Raji (cell line): ENCODE results near the gene TOPORS.

Experiments used
- POLR2A ChIP-seq: IDR thresholded peaks from 2 replicates; pipeline ENCODE4 v1.6.1; 2011; ENCODE audit warnings: low read depth, low read length, control low read depth; ENCODE audit not compliant: insufficient read depth

The TOPORS gene

DNA sequence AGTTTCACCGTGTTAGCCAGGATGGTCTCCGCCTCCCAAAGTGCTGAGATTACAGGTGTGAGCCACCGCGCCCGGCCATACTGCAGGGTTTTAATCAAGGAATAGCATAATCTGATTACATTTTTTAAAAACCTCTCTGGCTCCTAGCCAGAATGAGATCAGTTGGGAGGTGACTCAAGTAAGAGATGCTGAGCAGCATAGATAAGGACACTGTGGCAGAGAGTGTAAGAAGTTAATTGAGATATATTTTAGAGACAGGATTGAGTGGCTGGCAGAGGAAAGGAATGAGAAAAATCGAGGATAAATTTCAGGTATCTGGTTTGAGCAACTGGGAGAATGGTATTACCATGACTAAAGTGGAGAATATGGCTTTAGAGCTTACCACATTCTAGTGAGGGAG lies 19.1 kb downstream of the TOPORS start:
- no peak for TF ChIP-seq POLR2A

DNA sequence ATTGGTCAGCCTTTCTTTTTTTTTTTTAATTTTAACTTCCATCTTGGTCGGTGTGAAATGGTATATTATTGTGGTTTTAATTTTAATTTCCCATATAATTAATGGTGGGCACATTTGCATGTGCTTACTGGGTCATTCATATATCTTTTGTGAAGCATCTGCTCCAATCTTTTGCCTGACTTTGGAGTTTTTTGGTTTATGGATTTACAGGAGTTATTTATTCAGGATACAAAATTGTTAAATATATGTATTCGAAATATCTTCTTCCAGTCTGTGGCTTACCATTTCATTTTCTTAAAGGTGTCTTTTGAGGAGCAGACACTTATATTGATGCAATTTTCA lies 25.7 kb downstream of the TOPORS start:
- TF ChIP-seq POLR2A: no peak

DNA sequence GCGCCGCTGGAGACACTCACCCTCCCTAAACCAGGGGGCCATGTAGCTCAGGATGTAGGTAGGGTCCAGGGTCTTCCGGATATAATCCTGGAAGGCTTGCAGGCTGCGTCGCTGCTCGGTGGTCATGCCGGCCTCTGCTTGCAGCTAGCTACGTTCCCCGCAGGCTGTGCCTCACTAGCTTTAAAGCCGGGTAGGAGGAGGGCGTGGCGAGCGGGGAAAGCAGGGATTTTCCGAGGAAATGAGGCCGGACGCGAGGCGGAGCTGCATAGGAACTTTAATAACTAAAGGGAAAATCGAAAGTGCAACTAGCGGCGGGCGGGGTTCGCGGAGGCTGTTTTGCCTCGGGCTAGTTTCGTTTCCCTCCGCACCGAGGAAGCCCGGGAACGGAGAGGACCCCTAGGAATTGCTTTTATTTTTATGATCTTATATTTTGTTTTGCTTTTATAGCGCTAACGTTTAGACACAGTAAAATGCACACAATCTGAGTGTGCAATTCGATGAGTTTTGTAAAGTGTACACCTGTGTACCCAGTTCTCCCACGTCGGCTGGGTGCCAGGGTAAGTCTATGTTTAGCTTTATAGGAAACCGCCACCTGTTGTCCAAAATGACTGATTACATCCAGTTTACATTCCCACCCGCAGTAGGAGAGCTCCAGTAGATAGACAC lies 26.2 kb downstream of the TOPORS start, which contains the start of gene RIGI:
Gene RIGI (minus strand): TSS at position 156 of the 666 bp plus-strand sequence. CDS start 30 bp downstream, at position 126.
- TF ChIP-seq POLR2A: no peak

DNA sequence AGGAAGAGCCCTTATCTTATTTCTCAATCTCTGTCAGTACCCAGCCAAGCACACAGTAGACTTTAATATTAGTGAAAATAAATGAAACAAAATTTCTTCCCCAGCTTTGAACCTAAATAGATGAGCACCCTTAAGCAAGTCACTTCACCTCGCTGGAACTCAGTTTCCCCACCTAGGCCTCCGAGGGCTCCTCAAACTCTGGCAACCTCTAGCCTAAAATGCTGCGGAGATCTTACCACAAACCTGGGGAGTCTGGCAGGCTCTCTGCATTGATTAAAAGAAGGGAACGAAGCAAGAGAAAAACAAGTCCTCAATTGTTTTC lies 26.7 kb downstream of the TOPORS start:
- no peak for TF ChIP-seq POLR2A

DNA sequence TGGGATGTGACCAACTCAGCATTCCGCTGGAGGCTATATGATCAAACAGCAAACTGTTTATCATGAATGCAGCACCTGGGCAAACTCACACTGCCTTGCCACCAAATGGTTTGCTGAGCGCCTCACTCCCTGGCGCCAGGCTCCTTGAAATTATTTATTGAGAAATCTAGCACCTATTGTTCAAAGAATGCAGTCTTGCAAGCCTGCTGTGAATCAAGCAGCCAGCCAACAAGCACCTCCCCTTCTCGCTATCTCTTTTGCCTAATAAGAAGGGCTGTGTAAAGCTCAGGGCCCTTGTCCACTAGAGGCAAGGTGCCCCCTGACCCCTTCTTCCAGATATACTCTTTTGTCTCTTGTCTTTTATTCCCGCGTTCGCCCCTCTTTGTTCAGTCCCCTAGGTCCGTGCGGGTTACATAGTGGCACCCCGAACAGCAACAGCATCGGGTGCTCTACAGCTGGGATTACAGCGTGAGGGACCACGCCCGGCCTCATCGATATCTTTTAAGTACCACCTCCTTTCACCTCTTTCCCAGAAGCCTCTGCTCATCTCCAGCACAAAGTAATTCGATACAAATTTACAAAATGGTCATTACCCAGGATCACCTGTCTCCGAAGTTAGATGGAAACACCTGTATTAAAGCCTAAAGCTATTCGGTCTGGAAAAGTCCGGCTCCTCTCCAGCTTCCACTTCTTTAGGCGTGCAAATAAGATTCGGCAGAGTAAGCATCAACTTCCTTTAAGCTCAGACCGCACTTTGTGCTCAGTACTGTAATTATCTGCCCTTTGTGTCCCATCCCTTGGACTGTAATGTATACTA lies 27.3 kb downstream of the TOPORS start:
- no peak for TF ChIP-seq POLR2A

DNA sequence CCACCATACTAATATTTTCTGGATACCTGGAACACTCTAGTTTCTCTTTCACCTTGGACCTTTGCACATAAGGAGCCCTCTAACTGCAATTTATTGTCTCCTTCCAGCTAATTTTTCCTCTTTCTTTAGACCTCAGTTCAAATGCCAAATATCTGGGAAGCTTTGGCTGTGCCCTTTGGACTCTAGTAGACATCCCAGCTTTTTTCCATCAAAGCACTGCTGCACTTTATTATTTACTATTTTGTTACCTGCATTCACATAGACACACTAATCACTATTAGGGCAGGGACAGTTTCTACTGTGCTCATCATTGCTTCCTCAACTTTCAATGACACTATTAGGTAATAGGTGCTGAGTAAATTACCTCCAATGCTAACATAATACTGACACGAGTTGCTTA lies 28.5 kb downstream of the TOPORS start:
- no peak for TF ChIP-seq POLR2A

DNA sequence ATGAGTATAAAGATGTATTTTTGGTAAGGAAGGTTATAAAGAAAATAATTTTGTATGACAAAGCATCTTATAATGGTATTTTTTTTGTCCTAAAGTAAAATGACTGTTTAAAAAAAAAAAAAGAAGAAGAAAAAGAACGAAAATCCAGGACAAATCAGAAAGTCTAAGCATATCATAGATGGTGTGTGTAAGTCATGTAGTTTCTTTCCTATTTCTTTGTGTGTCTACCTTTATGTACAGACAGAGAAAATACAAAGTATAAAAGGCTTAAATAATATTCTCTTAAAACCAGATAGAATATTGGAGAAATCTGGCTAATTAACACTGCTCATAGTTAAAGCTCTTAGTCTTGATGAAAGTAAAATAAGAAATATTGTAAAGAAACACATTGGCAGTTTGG lies 34.1 kb downstream of the TOPORS start:
- no peak for TF ChIP-seq POLR2A

DNA sequence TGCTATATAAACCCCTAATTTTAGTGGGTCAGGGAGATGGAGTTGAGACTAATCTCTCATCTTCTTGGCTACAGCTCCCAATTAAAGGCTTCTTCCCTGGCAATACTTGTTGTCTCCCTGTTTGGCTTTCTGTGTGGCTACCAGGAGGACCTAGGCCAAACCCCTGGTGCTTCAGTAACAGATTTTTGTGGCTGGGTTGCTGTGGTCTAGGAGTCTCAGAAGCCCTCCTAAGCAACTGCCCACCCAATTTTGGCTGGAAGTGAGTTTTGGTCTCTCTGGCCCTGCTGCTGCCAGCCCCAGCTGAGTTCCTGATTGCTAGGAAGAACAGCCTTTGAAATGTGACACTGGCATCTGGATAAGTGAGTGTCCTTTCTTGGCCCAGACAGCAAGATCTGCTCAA lies 36.1 kb downstream of the TOPORS start:
- no peak for TF ChIP-seq POLR2A

DNA sequence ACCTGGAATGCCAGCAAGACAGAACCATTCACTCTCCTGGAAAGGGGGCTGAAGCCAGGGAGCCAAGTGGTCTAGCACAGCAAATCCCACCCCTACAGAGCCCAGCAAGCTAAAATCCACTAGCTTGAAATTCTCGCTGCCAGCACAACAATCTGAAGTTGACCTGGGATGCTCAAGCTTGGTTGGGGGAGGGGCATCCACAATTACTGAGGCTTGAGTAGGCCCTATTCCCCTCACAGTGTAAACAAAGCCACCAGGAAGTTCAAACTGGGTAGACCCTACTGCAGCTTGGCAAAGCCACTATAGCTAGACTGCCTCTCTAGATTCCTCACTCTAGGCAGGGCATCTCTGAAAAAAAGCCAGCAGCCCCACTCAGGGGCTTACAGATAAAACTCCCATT lies 43.7 kb downstream of the TOPORS start:
- no peak for TF ChIP-seq POLR2A

DNA sequence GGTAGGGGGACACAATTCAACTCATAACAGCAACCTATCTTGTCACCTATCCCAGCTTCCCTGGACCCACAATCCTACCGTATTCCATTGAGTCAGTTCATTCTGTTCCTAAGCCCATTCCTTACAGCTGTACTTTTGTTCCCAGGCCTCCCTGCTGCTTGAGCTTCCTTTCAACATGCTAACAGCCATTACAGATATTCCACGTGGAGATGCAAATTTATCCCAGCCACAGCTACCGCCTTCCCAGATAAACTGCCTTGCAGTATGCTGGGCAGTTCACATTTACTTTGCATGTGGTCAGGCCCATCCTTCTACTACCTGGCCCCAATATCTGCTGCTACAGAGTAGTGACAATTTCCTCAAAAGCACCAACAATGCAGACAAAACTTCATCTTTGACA lies 49.4 kb downstream of the TOPORS start:
- TF ChIP-seq POLR2A: no peak

DNA sequence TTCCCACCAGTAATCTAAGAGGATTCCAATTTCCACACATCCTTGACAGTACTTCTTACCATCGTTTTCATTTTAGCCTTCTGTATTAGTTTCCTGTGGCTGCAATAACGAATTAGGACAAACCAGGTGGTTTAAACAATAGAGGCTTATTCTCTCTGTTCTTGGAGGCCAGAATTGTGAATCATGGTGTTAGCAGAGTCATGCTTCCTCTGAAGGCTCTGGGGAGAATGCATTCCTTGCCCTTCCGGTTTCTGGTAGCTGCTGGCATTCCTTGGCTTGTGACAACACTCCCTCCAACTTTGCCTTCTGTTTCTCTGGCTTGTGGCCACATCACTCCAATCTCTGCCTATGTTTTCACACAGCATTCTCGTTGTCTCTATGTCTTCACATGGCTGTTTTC lies 49.9 kb downstream of the TOPORS start:
- TF ChIP-seq POLR2A: no peak

DNA sequence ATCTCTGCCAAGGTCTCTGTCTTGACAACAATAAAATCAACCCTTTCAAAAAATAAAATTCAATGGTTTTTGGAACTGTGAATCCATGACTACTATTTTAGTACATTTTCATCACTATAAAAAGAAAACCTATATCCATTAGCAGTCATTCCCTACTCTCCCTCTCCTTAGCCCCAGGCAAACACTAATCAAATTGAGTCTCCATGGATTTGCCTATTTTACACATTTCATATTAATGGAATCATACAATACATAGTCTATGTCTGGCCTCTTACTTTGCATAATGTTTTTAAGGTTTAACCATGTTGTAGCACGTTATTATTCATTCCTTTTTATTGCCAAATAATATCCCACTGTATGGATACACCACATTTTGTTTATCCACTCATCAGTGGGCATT lies 50.5 kb downstream of the TOPORS start:
- no peak for TF ChIP-seq POLR2A

DNA sequence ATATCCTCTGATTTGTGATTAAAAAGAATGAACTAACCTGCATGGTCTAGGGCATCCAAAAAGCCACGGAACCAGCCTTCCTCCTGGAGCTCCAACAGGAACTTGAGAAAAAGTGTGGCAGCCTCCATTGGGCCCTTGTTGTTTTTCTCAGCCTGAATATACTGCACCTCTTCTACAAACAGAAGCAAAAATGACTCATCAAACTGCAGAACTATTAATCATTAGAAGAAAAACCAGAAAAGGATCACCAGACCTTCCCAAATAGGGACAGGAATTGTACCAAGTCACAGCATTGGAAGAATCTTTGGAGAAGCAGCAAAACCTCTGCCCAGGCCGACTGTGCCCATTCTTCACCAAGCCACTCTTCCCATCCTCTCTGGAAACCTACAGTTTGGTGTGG lies 51.6 kb downstream of the TOPORS start:
- no peak for TF ChIP-seq POLR2A

DNA sequence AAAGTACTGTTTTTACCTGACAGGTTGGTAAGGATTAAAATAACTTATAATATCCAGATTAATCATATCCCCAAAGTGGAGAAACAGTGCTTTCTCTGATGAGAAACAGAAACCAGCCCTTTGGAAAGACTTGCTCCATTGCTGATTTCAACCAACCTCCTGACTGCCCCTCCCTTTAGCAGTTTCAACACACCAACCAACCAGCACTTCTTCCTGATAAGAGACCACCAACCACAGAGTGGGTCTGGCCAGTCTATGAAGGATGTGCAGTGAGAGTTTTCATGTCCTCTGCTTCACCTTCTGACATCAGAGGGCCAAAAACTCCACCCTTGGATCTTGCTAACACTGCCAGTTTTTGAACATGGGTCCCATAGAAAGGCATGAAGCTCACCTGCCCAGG lies 54.5 kb downstream of the TOPORS start:
- no peak for TF ChIP-seq POLR2A

DNA sequence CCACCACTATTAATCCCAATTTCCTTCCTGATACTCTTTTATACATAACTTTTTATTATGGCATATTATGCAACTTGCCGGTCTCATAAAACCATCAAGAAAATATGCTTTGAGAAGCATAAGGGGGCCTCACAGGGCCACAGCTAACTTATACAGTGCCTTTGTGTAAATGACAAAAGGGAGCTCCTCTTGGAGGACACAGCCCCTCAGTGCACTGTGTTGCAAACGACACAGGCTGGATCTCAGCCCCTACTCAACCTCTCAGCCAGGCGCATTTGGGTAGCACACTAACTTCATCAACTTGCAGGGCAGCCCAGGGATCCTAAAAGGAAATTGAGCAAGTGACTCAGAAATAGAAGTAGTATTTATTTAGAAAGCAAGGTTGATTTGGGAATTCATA lies 61.8 kb downstream of the TOPORS start:
- no peak for TF ChIP-seq POLR2A
